OCI-LY1 (cell line): Measurements from ENCODE around the gene ITGAV.

Experiments
- H2AFZ ChIP-seq: fragments of 200-600 bp; sonication (generic), shearing (Covaris generic); 2 replicates; pipeline ENCODE4 v1.6.0; 2014; ENCODE audit warnings: antibody characterized with exemption, mild to moderate bottlenecking, low read length
- H3F3A ChIP-seq: fragments of 200-600 bp; sonication (generic), shearing (Covaris generic); 2 replicates; pipeline ENCODE4 v1.6.0; 2014; ENCODE audit warnings: mild to moderate bottlenecking, antibody characterized with exemption, low read length, moderate library complexity; ENCODE audit not compliant: insufficient read depth
- H3K27ac ChIP-seq: fragments of 200-600 bp; sonication (generic); 2 replicates; pipeline ENCODE4 v1.5.1; 2014; ENCODE audit warnings: low read length, mixed run types, mild to moderate bottlenecking, low read depth; ENCODE audit not compliant: poor library complexity, severe bottlenecking
- H3K27me3 ChIP-seq: fragments of 200-600 bp; sonication (generic); 2 replicates; pipeline ENCODE4 v1.6.0; 2014; ENCODE audit warnings: antibody characterized with exemption, mild to moderate bottlenecking, low read length, moderate library complexity; ENCODE audit not compliant: insufficient read depth
- H3K36me3 ChIP-seq: fragments of 200-600 bp; sonication (generic); 2 replicates; pipeline ENCODE4 v1.6.1; 2014; ENCODE audit warnings: mild to moderate bottlenecking, antibody characterized with exemption, low read length, moderate library complexity, mixed read lengths; ENCODE audit not compliant: insufficient read depth
- H3K4me1 ChIP-seq: fragments of 200-600 bp; sonication (generic); 2 replicates; pipeline ENCODE4 v1.5.1; 2014; ENCODE audit warnings: mild to moderate bottlenecking, low read length, moderate library complexity; ENCODE audit not compliant: insufficient read depth, severe bottlenecking
- H3K4me2 ChIP-seq: fragments of 200-600 bp; sonication (generic), shearing (Covaris generic); 2 replicates; pipeline ENCODE4 v1.6.1; 2014; ENCODE audit warnings: low read length
- H3K4me3 ChIP-seq: fragments of 200-600 bp; sonication (generic); 2 replicates; pipeline ENCODE4 v1.5.1; 2014; ENCODE audit warnings: low read length, low read depth, mild to moderate bottlenecking, mixed read lengths; ENCODE audit not compliant: poor library complexity, severe bottlenecking
- H3K79me2 ChIP-seq: fragments of 200-600 bp; shearing (Covaris generic); 2 replicates; pipeline ENCODE4 v1.6.1; 2016; ENCODE audit warnings: mixed run types, low read length, mixed read lengths; ENCODE audit not compliant: insufficient read depth
- H3K9ac ChIP-seq: fragments of 200-600 bp; sonication (generic), shearing (Covaris generic); 2 replicates; pipeline ENCODE4 v1.6.1; 2014; ENCODE audit warnings: mild to moderate bottlenecking, low read length, mixed read lengths
- H3K9me2 ChIP-seq: fragments of 200-600 bp; sonication (generic), shearing (Covaris generic); 2 replicates; pipeline ENCODE4 v1.6.1; 2014; ENCODE audit warnings: low read depth, mild to moderate bottlenecking, low read length, mixed read lengths
- H3K9me3 ChIP-seq: fragments of 200-600 bp; shearing (Covaris generic); 2 replicates; pipeline ENCODE4 v1.6.1; 2014; ENCODE audit warnings: low read length, mixed read lengths
- H4K20me1 ChIP-seq: fragments of 200-600 bp; sonication (generic), shearing (Covaris generic); 2 replicates; pipeline ENCODE4 v1.6.0; 2016; ENCODE audit warnings: mild to moderate bottlenecking, low read length; ENCODE audit not compliant: insufficient read depth
- CTCF ChIP-seq: fragments of 200-600 bp; sonication (generic), shearing (Covaris generic); IDR thresholded peaks from 2 replicates; pipeline ENCODE4 v1.5.1; 2017; ENCODE audit warnings: mild to moderate bottlenecking, antibody characterized with exemption, low read length, moderate library complexity, mixed read lengths
- EZH2 ChIP-seq: fragments of 200-600 bp; sonication (generic), shearing (Covaris generic); IDR thresholded peaks from 2 replicates; pipeline ENCODE4 v1.8.0; 2017; ENCODE audit warnings: borderline replicate concordance, mixed run types, mild to moderate bottlenecking, antibody characterized with exemption, low read length, moderate library complexity, mixed read lengths

ITGAV gene

DNA sequence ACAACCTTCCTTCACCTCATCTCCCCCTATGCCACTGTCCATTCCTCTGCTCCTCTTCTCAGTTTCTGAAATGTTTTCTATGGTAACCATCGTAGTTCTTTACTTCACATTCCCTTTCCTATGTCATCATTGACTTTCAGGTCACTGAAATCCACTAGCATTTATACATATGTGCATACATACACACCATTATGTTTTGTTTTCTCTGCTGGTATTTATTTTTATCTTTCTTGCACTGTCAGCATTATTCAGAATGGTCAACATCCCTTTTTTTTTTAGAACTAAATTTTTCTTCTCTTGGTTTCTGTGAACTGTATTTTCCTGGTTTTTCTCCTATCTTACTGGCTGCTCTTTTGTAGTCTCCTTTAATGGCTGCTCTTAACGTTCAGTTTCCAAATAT lies 33.2 kb downstream of the ITGAV start:
- H3F3A ChIP-seq, result no peaks in the 10 kb centered on the region
- H3K79me2 ChIP-seq, result no peaks in the 10 kb centered on the region
- H3K27ac ChIP-seq, result no peak overlapping the region
- TF ChIP-seq EZH2 (no peak), CTCF (no peak)
- H3K27me3 ChIP-seq, result no peaks in the 10 kb centered on the region
- H3K4me1 ChIP-seq, result no peaks in the 10 kb centered on the region
- H3K9me2 ChIP-seq, result no peaks in the 10 kb centered on the region
- H3K9ac ChIP-seq, result no peak overlapping the region
- H3K4me2 ChIP-seq, result no peak overlapping the region
- H3K36me3 ChIP-seq, result no peaks in the 10 kb centered on the region
- no peaks in the 10 kb centered on the region for H3K9me3 ChIP-seq
- H4K20me1 ChIP-seq, result no peaks in the 10 kb centered on the region
- no peak overlapping the region for H3K4me3 ChIP-seq
- H2AFZ ChIP-seq, result no peak overlapping the region

- no peaks in the 10 kb centered on the region for H3K4me1 ChIP-seq
- no peak overlapping the region for H3K9ac ChIP-seq
- no peaks in the 10 kb centered on the region for H3K9me2 ChIP-seq
- H2AFZ ChIP-seq, result no peak overlapping the region
- H3K36me3 ChIP-seq, result no peaks in the 10 kb centered on the region
- H3F3A ChIP-seq, result no peaks in the 10 kb centered on the region
- TF ChIP-seq CTCF (no peak), EZH2 (no peak)
- H3K9me3 ChIP-seq, result no peaks in the 10 kb centered on the region
- H4K20me1 ChIP-seq, result no peaks in the 10 kb centered on the region
- H3K27me3 ChIP-seq, result no peaks in the 10 kb centered on the region
- H3K79me2 ChIP-seq, result no peaks in the 10 kb centered on the region
- no peak overlapping the region for H3K27ac ChIP-seq
- no peak overlapping the region for H3K4me3 ChIP-seq
- H3K4me2 ChIP-seq, result no peak overlapping the region
These were observed 34.4 kb downstream of the ITGAV start for GRCh38 chr2:186624276-186624675.

- no peaks in the 10 kb centered on the region for H3K9me2 ChIP-seq
These were observed 39.6 kb downstream of the ITGAV start for GRCh38 chr2:186629250-186629996.

More at GRCh38 chr2:186629250-186629996, 39.6 kb downstream of the ITGAV start:
- Histone ChIP-seq H3K79me2 (no peaks in the 10 kb centered on the region), H3K9ac (no peak overlapping the region), H3K4me2 (no peak overlapping the region), H3K9me3 (no peaks in the 10 kb centered on the region), H4K20me1 (no peaks in the 10 kb centered on the region), H3K36me3 (no peaks in the 10 kb centered on the region), H3K4me1 (no peaks in the 10 kb centered on the region), H2AFZ (no peak overlapping the region), H3K4me3 (no peak overlapping the region), H3K27ac (no peak overlapping the region), H3K27me3 (no peaks in the 10 kb centered on the region), H3F3A (no peaks in the 10 kb centered on the region)
- TF ChIP-seq EZH2 (no peak), CTCF (no peak)
